NCI-H748 (cell line): ENCODE data around the gene U2AF1.
"Not testable (repeated sequence)": the region's sequence is repeated elsewhere in the genome, so short reads cannot be mapped to it uniquely, and the experiment has no call there.

Source experiments
- DNase-seq: peaks from one replicate; lab custom pipeline; 2025; ENCODE audit not compliant: unreplicated experiment; lab: John Stamatoyannopoulos, UW

U2AF1 gene

DNA sequence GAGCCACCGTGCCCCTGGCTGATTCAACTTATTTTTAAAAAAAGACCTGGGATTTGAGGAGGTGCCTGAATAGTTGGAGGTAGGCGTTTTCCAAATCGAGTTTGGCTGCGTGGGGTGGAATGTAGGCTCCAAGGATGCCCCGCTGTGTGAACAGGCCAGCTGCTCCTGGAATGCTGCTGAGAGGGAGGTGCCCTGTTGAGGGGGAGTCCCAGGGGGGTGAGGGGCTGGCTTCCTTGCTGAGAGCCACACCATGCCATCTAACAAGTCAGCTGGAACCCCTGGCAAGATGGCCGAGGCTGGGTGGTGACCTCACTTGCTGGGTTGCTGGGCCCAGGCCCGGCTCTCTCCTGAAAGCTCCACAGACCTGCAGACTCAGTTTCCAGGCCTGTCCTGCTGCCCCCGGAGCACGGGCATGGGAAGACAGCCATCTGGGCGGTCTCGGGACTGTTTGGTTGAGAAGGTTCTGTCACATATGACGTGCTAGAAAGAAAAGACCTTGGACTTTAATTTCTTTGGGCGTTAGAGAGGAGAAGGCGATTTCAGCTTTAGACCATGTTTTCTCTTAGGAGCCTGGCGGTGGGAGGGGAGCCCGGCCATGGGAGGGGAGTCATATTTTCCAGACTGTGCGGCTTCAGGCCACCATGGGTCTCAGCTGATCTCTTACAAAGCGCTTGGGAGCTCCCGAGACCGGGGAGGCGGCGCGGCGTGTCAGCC, 24.6 kb downstream of the U2AF1 start:
- not testable (repeated sequence) for DNase-seq

DNA sequence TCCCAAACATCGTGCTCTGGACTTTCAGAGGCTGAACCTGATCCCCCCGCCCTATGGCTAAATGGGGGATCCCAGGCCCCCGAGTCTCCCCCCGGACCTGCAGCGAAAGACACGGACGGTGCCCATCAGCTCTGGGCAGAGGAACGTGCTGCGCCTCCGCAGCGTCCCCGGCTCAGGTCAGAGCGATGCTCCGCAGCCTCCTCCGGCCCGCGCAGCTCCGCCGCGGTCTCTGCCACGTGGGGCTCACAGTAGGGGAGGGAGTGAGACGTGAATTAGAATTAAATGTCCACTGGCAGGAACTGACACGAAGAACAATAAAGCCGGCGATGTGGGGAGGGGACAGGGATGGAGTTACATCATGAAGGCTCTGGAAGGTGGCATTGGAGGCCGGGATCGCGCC, 30.7 kb downstream of the U2AF1 start:
- DNase-seq, result not testable (repeated sequence)

DNA sequence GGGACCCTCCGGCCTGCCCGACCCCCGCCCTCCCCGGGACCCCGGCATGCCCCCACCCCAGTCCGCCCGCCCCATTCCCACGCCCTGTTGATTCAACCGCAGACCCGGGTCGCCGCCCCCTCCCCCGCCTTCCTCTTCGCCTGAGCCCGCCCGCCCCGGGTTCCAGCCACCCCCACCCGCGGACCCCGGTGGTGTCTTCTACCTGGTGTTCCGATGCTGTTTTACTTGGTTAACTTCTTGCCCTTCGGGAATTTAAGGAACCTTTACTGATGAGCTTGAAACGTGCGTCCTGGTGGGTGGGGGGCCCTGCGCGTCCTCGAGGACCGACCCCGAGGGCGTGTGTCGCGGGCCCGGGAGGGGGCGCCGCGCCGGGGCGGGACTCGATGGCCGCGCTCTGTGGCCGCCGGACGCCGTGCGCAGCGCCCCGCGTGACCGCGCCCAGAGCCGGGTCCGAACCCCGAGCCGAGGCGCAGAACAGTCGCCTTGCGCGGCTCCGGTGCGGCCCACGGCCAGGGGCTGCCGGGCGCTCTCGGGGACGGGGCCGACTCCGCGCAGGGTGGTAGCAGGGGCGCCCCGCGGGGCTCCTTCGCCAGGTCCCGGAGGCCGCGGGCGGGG, 31.2 kb downstream of the U2AF1 start:
- DNase-seq, result not testable (repeated sequence)

DNA sequence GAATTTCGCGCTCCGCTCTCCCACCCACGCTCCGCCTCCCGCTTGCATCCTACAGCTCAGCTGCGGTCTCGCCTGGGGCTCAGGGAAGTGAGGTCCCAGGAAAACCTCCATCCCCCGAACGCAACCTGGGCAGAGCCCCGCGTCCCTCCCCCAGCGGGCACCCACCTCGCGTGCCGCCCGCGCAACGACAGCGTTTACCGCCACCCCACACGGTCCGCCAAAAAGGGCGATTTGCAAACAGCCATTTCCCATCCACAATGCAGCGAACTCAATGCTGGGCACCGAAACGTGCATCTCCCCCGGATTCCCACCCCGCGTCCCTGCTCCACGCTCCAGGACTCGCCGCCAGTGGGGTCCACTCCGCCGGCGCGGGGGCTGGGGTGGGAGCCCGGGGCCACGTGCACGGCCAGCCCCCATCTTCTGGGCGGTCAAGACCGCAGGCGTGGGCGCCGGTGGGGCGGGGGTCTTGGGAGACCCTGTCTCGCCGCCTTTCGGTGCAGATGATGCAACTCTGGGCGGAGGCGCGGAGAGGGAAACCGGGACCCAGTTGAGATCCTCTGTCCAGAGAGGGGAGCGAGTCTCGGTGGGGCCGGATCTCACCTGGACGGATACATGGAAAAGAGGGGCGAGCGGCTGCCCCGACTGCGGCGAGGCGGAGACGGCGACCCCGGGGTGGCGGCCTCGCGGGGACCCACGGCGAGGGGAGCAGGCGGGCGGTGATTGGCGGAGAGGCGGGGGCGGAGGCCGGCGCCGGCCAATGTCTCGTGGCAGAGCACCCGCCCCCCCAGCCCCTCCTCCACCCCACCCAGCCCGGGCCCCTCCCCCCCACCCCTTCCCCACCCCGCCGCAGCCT, 32.0 kb downstream of the U2AF1 start, which contains the start of gene CBS:
Gene CBS (minus strand): TSS at position 666 of the 853 bp plus-strand sequence. CDS start 3,642 bp downstream, outside the sequence.
- not testable (repeated sequence) for DNase-seq

GRCh38 chr21:43074401-43075169, 32.8 kb downstream of the U2AF1 start:
- DNase-seq, result not testable (repeated sequence)

DNA sequence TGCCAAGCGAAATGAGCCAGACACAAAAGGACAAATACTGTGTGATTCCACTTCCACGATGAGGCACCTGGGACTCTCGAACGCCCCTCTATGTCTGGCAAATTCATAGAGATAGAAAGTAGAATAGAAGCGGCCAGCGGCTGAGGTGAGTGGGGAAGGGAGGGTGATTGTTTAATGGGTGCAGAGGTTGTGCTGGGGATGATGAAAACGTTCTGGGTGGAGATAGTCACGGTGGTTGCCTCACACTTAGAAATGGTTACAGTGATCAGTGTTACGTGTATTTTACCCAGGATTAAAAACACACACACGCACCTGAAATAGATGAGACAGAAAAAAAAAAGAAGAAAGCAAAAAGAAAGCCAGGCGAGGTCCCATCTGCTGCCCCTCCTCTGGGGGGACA, 34.6 kb downstream of the U2AF1 start:
- not testable (repeated sequence) for DNase-seq

- DNase-seq, result not testable (repeated sequence)
These were observed 37.7 kb downstream of the U2AF1 start for GRCh38 chr21:43069682-43070081.

DNA sequence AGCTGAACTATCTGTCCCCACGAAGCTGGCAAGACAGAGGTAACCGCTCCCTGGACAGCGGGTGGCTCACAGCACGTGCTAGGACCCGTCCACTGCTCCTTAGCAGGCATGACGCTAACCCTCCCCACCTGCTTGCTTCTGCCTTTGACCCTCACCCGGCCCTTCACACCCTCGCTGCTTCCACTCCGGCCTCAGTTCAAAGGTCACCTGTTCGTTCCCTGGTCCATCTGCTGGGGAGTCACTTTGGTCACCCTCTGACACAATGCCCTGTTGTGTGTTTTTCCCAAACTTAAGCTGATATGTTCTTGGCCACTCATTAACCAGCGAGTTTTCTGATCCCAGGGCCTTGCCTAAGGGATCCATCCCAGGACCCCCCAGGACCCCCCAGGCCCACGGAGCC, 39.3 kb downstream of the U2AF1 start:
- not testable (repeated sequence) for DNase-seq

DNA sequence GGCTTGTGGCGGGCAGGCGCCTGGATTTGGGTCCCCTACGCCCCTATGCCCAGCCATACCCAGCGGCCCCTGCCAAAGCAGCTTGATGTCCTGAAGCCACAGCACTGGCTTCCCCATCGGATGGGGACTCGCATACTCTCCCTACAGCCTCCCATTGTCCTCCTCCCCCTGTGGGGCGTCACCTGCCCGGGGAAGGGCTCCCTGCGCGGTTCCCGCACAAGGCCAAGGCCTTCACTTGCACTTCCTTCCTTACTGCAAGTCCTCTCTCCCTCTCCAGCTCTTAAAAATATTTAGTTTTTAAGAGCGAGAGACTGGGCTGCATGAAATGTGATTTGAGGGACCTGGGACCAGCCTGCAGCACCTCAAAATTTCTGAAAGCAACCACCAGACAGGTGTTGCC, 40.7 kb downstream of the U2AF1 start:
- not testable (repeated sequence) for DNase-seq

DNA sequence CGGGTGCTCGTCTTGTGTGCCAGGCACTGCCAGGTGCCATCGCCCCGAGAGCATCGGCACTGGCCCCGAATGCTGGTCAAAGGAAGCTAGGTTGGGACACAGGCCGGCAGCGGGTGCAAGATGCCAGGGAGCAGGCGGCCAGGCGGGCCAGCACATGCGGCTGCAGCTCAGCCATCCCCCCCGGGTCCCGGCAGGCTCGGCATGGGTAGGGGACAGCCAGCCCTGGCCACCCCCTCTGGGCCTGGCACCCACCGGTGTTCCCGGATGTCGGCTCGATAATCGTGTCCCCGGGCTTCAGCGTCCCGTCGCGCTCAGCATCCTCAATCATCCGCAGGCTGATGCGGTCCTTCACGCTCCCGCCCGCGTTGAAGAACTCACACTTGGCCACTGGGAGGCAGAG, 41.4 kb downstream of the U2AF1 start:
- not testable (repeated sequence) for DNase-seq

DNA sequence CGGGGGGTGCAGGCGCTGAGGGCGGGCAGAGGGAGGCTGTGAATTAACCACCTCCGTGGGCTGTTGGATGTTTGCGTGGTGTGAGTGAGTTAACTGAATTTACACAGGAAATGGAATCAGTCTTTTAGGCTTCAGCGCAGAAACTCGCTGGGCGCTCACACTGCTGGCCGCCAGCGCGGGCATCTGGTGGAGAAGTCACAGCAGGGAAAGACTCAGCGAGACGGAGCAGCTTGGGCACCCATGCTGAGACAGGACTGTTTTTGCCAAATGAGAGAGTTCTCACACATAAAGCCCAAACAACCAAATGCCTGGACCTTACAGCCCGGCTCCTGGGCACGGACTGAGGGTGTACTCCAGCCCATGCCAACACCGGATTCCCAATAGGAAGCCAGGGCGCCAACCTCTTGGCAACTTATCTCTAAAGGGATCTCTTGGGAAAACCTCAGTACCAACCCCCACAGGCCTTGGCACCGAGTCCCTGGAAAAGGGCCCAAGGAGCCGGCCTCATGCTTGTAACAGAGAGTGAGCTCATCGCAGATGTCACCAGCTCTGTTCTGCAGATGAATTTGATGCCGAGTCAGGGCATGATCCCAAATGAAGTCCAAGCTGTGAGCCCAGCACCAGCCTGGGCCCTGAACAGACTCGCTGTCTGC, 43.0 kb downstream of the U2AF1 start:
- DNase-seq, result not testable (repeated sequence)

DNA sequence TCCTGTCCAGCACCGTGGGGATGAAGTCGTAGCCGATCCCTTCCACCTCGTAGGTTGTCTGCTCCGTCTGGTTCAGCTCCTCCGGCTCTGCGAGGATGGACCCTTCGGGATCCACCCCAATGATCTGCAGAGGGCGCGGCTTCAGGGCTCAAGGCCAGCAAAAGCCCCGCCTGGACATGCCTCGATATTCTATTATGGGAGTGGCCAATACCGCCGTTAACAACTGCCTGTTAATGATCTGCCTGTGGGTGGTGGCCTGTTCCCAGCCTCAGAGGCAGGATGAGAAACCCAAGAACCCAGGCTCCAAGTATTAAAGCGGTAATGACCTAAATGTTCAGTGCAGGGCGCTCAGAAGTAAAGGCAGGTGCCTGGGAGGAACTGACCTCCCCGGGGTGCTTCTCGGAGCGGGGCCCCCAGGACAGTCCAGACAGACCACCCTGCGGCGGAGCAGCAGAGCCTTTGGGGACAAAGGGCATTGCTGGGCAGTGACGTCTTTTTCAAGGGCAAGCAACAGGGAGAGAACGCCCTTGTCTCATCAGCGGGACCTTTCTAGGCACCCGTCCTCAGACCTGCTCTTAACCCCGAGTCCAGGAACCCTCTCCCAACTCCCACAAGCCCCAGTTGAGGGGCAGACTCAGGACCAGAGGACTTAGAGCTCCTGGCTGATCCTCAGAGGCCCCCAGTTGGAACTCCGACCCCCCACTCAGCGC, 44.3 kb downstream of the U2AF1 start:
- not testable (repeated sequence) for DNase-seq

DNA sequence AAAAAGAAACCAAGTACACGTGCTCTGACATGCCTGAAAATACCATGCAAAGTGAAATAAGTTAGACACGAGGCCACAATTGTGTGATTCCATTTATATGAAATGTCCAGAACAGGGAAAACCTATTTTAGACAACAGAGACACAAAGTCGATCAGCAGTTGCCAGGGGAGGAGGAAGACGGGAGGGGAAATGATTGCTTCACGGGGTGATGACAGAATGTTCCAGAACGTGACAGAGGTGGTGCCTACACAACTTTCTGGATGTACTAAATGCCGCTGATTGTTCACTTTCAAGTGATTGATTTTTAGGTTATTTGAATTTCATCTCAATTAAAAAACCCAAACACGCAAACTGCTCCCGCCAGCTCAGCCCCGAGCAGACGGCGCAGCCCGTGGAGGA, 54.3 kb downstream of the U2AF1 start:
- not testable (repeated sequence) for DNase-seq

DNA sequence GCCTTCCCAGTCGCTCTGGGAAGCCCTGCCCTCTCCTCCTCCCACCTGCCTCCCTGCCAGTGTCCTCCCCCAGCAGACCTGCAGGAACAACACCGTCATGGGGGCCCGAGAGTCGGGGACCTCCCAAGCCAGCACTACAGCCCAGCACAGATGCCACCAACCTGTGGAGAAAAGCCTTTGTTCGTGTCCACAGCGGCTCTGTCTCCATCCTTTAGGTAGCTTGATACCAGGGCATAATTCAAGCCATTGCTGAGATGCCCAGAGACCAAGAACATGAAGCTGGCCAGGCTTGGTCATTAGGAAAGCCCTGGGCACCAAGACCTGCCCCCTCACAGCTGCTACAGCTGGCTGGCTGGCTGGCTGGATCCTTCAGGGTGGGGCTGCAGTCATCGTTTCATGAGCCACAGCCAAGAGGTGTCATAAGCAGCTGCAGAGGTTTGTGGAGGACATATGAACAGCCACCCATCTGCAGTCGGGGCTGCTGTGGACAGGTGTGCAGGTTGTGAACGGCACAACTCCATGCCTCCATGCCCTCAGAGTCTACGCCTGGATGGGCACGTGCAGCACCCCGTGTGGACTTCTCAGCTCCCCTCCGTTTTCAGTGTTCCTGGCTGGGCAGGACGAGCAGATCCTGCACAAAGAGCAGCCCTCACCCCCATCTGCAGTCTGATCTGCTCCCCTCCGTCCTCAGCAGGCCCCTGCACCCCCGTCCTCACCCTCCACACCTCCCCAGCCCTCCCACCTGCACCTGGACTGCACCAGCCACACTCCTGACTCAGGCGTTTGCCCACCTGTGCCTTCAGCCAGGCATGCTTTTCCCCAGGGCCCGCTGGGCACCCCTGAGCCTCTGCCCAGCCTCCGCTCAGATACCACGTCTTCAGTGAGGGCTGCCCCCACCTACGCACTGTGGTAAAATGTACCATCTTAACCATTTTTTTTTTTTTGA, 61.2 kb downstream of the U2AF1 start:
- not testable (repeated sequence) for DNase-seq

GRCh38 chr21:43045165-43045875, 62.0 kb downstream of the U2AF1 start:
- DNase-seq, result not testable (repeated sequence)

GRCh38 chr21:43044547-43044946, 62.8 kb downstream of the U2AF1 start:
- DNase-seq, result not testable (repeated sequence)

GRCh38 chr21:43043291-43043690, 64.1 kb downstream of the U2AF1 start:
- DNase-seq, result not testable (repeated sequence)
